Measurements from ENCODE around the gene HCRTR1. TPM values are rescaled to one million over a fixed set of nuclear protein-coding genes. Genes with fewer than 3 reads are reported as not detected.

Gene HCRTR1
- total RNA-seq, 2 experiments from 2014 or later: not detected

GRCh38 chr1:31655104-31655503, 37.6 kb downstream of the HCRTR1 start:
- Mint-ChIP-seq H3K4me3 (no peak overlapping the region), H3K9me3 (no peaks in the 10 kb centered on the region), H3K4me1 (ENCODE audit: low read depth) (no peaks in the 10 kb centered on the region), H3K27me3 (no peaks in the 10 kb centered on the region), H3K27ac (no peak overlapping the region), H3K36me3 (ENCODE audit: low read depth) (no peaks in the 10 kb centered on the region)
- Histone ChIP-seq H3K4me1 (ENCODE audit: insufficient read depth, low read length) (no peaks in the 10 kb centered on the region), H3K27ac (ENCODE audit: low read depth in 1 of 2, low read length in 2 of 2) (no peak overlapping the region), H3K36me3 (ENCODE audit: insufficient read depth, low read length) (no peaks in the 10 kb centered on the region), H3K9me3 (ENCODE audit: control insufficient read depth in 1 of 2, insufficient read depth in 1 of 2, low read length in 2 of 2) (peaks cover 0 to 7% of the 10 kb centered on the region in 2 experiments), H3K27me3 (ENCODE audit: control insufficient read depth in 1 of 2, insufficient read depth in 2 of 2, low read length in 2 of 2) (no peaks in the 10 kb centered on the region), H3K4me3 (ENCODE audit: low read length) (no peak overlapping the region)
- ATAC-seq (ENCODE audit: poor library complexity) (no peak), DNase-seq (no peak)
- ChIA-PET CTCF (no interaction called here), POLR2A (interaction anchor here (1.3 to 1.5 kb wide), 2 partner anchors 10 to 11 kb away, joined by 3 read pairs; no protein-coding TSS in a partner anchor)
- intact Hi-C loops (cut with DNase I, micrococcal nuclease): no loop called here
- TF ChIP-seq, protein P1, sequence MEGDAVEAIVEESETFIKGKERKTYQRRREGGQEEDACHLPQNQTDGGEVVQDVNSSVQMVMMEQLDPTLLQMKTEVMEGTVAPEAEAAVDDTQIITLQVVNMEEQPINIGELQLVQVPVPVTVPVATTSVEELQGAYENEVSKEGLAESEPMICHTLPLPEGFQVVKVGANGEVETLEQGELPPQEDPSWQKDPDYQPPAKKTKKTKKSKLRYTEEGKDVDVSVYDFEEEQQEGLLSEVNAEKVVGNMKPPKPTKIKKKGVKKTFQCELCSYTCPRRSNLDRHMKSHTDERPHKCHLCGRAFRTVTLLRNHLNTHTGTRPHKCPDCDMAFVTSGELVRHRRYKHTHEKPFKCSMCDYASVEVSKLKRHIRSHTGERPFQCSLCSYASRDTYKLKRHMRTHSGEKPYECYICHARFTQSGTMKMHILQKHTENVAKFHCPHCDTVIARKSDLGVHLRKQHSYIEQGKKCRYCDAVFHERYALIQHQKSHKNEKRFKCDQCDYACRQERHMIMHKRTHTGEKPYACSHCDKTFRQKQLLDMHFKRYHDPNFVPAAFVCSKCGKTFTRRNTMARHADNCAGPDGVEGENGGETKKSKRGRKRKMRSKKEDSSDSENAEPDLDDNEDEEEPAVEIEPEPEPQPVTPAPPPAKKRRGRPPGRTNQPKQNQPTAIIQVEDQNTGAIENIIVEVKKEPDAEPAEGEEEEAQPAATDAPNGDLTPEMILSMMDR (IDR thresholded peaks at IDR 0.05): no peak

DNA sequence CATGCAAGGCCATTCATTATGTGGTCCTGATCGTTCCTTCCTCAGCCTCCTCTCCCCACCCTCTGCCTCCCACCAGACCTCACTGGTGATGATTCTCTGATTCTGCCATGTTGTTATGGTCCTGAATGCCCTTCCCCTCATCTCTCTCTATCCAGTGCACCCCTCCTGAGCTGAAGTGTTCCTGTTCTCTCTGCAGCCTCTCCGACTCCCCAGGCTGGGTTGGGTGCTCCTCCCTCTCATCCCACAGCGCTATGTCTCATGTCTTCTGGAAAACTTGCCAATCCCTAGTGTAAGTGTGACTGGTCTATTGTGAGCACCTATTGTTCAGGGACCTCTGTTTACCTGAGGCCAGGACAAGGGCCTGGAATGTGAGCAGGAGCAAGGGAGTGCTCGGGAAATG, 38.3 kb downstream of the HCRTR1 start:
- ATAC-seq (ENCODE audit: poor library complexity) (no peak), DNase-seq (no peak)
- ChIA-PET POLR2A (interaction anchor here (1.5 kb wide), 1 partner anchor 11 kb away, joined by 3 read pairs; no protein-coding TSS in a partner anchor), CTCF (no interaction called here)
- Mint-ChIP-seq H3K36me3 (ENCODE audit: low read depth) (no peaks in the 10 kb centered on the region), H3K27me3 (no peaks in the 10 kb centered on the region), H3K9me3 (no peaks in the 10 kb centered on the region), H3K4me3 (no peak overlapping the region), H3K27ac (no peak overlapping the region), H3K4me1 (ENCODE audit: low read depth) (no peaks in the 10 kb centered on the region)
- TF ChIP-seq, protein P1 (IDR thresholded peaks at IDR 0.05): no peak
- Histone ChIP-seq H3K36me3 (ENCODE audit: insufficient read depth, low read length) (no peaks in the 10 kb centered on the region), H3K4me3 (ENCODE audit: low read length) (no peak overlapping the region), H3K27ac (ENCODE audit: low read depth in 1 of 2, low read length in 2 of 2) (no peak overlapping the region), H3K4me1 (ENCODE audit: insufficient read depth, low read length) (no peaks in the 10 kb centered on the region), H3K27me3 (ENCODE audit: control insufficient read depth in 1 of 2, insufficient read depth in 2 of 2, low read length in 2 of 2) (no peaks in the 10 kb centered on the region), H3K9me3 (ENCODE audit: control insufficient read depth in 1 of 2, insufficient read depth in 1 of 2, low read length in 2 of 2) (peaks cover 0 to 7% of the 10 kb centered on the region in 2 experiments)
- intact Hi-C loops (cut with DNase I, micrococcal nuclease): no loop called here

DNA sequence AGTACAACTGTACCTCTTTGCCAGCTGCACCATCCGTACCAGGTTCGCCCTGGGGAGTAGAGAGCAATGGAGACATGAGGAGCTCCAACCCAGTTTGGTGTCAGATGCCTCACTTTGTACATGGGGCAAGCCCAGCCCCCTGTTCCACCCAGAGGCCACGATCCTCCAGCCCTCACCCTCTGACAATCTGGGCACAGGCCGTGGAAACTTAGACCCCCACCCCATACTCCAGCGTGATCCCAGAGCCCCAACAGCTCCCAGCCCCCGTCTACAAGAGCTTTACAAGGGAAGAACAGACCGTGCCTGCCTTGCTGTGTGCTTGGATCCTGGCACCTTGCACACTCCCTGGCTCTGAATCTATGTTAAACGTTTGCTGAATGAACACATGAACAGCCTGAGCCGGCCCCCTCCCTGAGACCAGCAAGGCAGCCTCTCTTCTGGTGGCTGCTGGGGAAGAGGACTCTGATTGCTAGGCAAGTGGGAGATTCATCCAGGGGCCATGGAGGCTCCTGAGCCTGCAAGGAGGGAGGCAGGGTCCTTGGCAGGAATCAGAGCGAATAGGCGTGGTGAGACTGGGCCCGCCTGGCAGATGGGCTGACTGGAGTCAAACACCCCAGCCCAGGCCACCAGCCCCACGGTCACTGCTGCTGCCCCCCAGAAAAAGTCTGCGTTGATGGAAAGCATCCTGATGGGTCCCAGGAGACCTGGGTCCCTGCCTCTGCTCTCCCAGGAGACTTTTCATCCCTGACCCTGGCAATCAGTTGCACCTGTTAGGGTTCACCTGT, 39.7 kb downstream of the HCRTR1 start:
- no peak for ATAC-seq (ENCODE audit: poor library complexity)
- Histone ChIP-seq H3K9me3 (ENCODE audit: control insufficient read depth in 1 of 2, insufficient read depth in 1 of 2, low read length in 2 of 2) (peaks cover 0 to 7% of the 10 kb centered on the region in 2 experiments), H3K4me3 (ENCODE audit: low read length) (no peak overlapping the region), H3K27me3 (ENCODE audit: control insufficient read depth in 1 of 2, insufficient read depth in 2 of 2, low read length in 2 of 2) (no peaks in the 10 kb centered on the region), H3K27ac (ENCODE audit: low read depth in 1 of 2, low read length in 2 of 2) (no peak overlapping the region), H3K36me3 (ENCODE audit: insufficient read depth, low read length) (no peaks in the 10 kb centered on the region), H3K4me1 (ENCODE audit: insufficient read depth, low read length) (no peaks in the 10 kb centered on the region)
- TF ChIP-seq, protein P1 (IDR thresholded peaks at IDR 0.05): no peak
- intact Hi-C loops (cut with DNase I, micrococcal nuclease): no loop called here
- ChIA-PET CTCF (no interaction called here), POLR2A (no interaction called here)
- H3K27ac Mint-ChIP-seq: no peak overlapping the region
- H3K9me3 Mint-ChIP-seq: no peaks in the 10 kb centered on the region
- no peaks in the 10 kb centered on the region for H3K27me3 Mint-ChIP-seq
- H3K36me3 Mint-ChIP-seq (ENCODE audit: low read depth): no peaks in the 10 kb centered on the region
- H3K4me1 Mint-ChIP-seq (ENCODE audit: low read depth): no peaks in the 10 kb centered on the region
- no peak overlapping the region for H3K4me3 Mint-ChIP-seq
- no peak for DNase-seq

Measured in CD4-positive, alpha-beta T cell (primary cell).